OCI-LY3 (cell line): Measurements from ENCODE around the gene FOXF2.

Experiments
- H2AFZ ChIP-seq: fragments of 200-600, 300-600 bp; shearing (Covaris generic); 2 replicates; pipeline ENCODE4 v1.6.0; 2014; ENCODE audit warnings: antibody characterized with exemption, low read depth, low read length
- H3K27ac ChIP-seq: fragments of 200-600, 300-600 bp; sonication (generic); 2 replicates; pipeline ENCODE4 v1.5.1; 2014; ENCODE audit warnings: mild to moderate bottlenecking, low read length, moderate library complexity, mixed read lengths
- H3K27me3 ChIP-seq: fragments of 200-600, 300-600 bp; sonication (generic); 2 replicates; pipeline ENCODE4 v1.6.1; 2014; ENCODE audit warnings: low read depth, low read length, mixed read lengths
- H3K36me3 ChIP-seq: fragments of 200-600, 300-600 bp; sonication (generic); replicated peaks from 2 replicates; pipeline ENCODE3; 2014; ENCODE audit warnings: low read depth, low read length, mixed read lengths
- H3K4me1 ChIP-seq: fragments of 300-600, 200-600 bp; sonication (generic); 2 replicates; pipeline ENCODE4 v1.6.1; 2014; ENCODE audit warnings: low read length, mixed read lengths
- H3K4me2 ChIP-seq: fragments of 200-600, 300-600 bp; sonication (generic); 2 replicates; pipeline ENCODE4 v1.6.1; 2014; ENCODE audit warnings: low read length, mixed read lengths
- H3K4me3 ChIP-seq: fragments of 300-600, 200-600 bp; sonication (generic); 2 replicates; pipeline ENCODE4 v1.5.1; 2014; ENCODE audit warnings: antibody characterized with exemption, mild to moderate bottlenecking, low read length, moderate library complexity
- H3K79me2 ChIP-seq: fragments of 300-600, 200-600 bp; shearing (Covaris generic); 2 replicates; pipeline ENCODE4 v1.6.1; 2014; ENCODE audit warnings: mild to moderate bottlenecking, low read length, mixed read lengths
- H3K9ac ChIP-seq: fragments of 300-600, 200-600 bp; shearing (Covaris generic); 2 replicates; pipeline ENCODE4 v1.6.0; 2014; ENCODE audit warnings: mild to moderate bottlenecking, low read length, moderate library complexity
- H3K9me3 ChIP-seq: fragments of 200-600, 300-600 bp; shearing (Covaris generic); 2 replicates; pipeline ENCODE4 v1.6.1; 2014; ENCODE audit warnings: low read length, mixed read lengths; ENCODE audit not compliant: insufficient read depth
- H4K20me1 ChIP-seq: fragments of 200-600, 300-600 bp; sonication (generic); 2 replicates; pipeline ENCODE4 v1.6.1; 2016; ENCODE audit warnings: low read length, mixed read lengths; ENCODE audit not compliant: insufficient read depth
- CTCF ChIP-seq: fragments of 200-600, 300-600 bp; sonication (generic); IDR thresholded peaks from 2 replicates; pipeline ENCODE4 v1.5.1; 2014; ENCODE audit warnings: antibody characterized with exemption, low read length, low read depth
- EZH2phosphoT487 ChIP-seq: fragments of 200-600 bp; shearing (Covaris generic); IDR thresholded peaks from 2 replicates; pipeline ENCODE4 v1.6.1; 2018; ENCODE audit warnings: antibody characterized with exemption, mixed run types, low read depth

The FOXF2 gene

GRCh38 chr6:1395941-1396908 is 6.8 kb downstream of the FOXF2 start:
- Histone ChIP-seq H3K27ac (no peak overlapping the region), H2AFZ (peak overlapping the region; percentile 77), H4K20me1 (no peaks in the 10 kb centered on the region), H3K27me3 (no peaks in the 10 kb centered on the region; the same call in none of the 2 replicates), H3K9me3 (no peaks in the 10 kb centered on the region), H3K4me1 (peaks cover 10% of the 10 kb centered on the region), H3K36me3 (no peaks in the 10 kb centered on the region), H3K4me3 (peak overlapping the region; percentile 61), H3K9ac (no peak overlapping the region), H3K79me2 (no peaks in the 10 kb centered on the region), H3K4me2 (peak overlapping the region; percentile 76)
- TF ChIP-seq CTCF (no peak), EZH2phosphoT487 (no peak)

GRCh38 chr6:1396952-1397868 is 7.8 kb downstream of the FOXF2 start:
- Histone ChIP-seq H3K9me3 (no peaks in the 10 kb centered on the region), H3K4me3 (peak overlapping the region; percentile 61), H2AFZ (peak overlapping the region; percentile 77), H3K4me1 (peaks cover 10% of the 10 kb centered on the region), H3K36me3 (no peaks in the 10 kb centered on the region), H3K9ac (no peak overlapping the region), H3K27me3 (no peaks in the 10 kb centered on the region; the same call in none of the 2 replicates), H3K79me2 (no peaks in the 10 kb centered on the region), H3K27ac (no peak overlapping the region; the same call in 1 of the 2 replicates), H4K20me1 (no peaks in the 10 kb centered on the region), H3K4me2 (peak overlapping the region; percentile 76)
- TF ChIP-seq CTCF (peak; percentile 84), EZH2phosphoT487 (no peak)

GRCh38 chr6:1399085-1399780 is 9.9 kb downstream of the FOXF2 start:
- no peaks in the 10 kb centered on the region; the same call in none of the 2 replicates for H3K27me3 ChIP-seq
- no peak overlapping the region for H3K27ac ChIP-seq
- H3K4me2 ChIP-seq, result no peak overlapping the region
- no peak overlapping the region for H3K9ac ChIP-seq
- TF ChIP-seq CTCF (no peak), EZH2phosphoT487 (no peak)
- H3K79me2 ChIP-seq, result no peaks in the 10 kb centered on the region
- H3K9me3 ChIP-seq, result no peaks in the 10 kb centered on the region
- no peaks in the 10 kb centered on the region for H3K36me3 ChIP-seq
- H3K4me3 ChIP-seq, result no peak overlapping the region
- no peak overlapping the region for H2AFZ ChIP-seq
- no peaks in the 10 kb centered on the region for H4K20me1 ChIP-seq
- peaks cover 10% of the 10 kb centered on the region for H3K4me1 ChIP-seq
